Stomach (tissue), 9 donors: ENCODE data around the gene TLL2. TPM values are rescaled to one million over a fixed set of nuclear protein-coding genes. Genes with fewer than 3 reads are reported as not detected.

Source experiments
- DNase-seq, 2 donors: peaks; one replicate each; pipeline versions ENCODE4 v3.0.0 to v3.0.0-alpha.2; 2013 to 2019
- H3K27ac ChIP-seq, 5 donors: fragments of 200-600 bp in 4 of 5; sonication (generic) in 4 of 5; one replicate each; pipeline ENCODE4 v1.5.1; 2013 to 2019; ENCODE audit warnings: mild to moderate bottlenecking in 1 of 5, moderate library complexity in 1 of 5
- H3K27me3 ChIP-seq, 3 donors: fragments of 200-600 bp; sonication (generic); one replicate each; pipeline ENCODE4 v1.5.1; 2017 to 2019; ENCODE audit warnings: mixed run types in 1 of 3
- H3K36me3 ChIP-seq, 4 donors: fragments of 200-600 bp; sonication (generic); 1 replicate in 3 of 4; 2 replicates in 1 of 4; pipeline ENCODE4 v1.5.1; 2016 to 2019
- H3K4me1 ChIP-seq, 4 donors: fragments of 200-600 bp; sonication (generic); one replicate each; pipeline ENCODE4 v1.5.1; 2016 to 2019
- H3K4me3 ChIP-seq, 4 donors: fragments of 200-600 bp; sonication (generic) in 3 of 4; one replicate each; pipeline ENCODE4 v1.5.1; 2016 to 2019; ENCODE audit warnings: mild to moderate bottlenecking in 1 of 4
- H3K9me3 ChIP-seq, 4 donors: fragments of 200-600 bp; sonication (generic); one replicate each; pipeline ENCODE4 v1.5.1; 2016 to 2019
- CTCF ChIP-seq, 7 experiments: fragments of 450-650 bp in 4 of 7; fragments of 200-600 bp in 3 of 7; sonication (generic) in 3 of 7; IDR thresholded peaks; one replicate each; pipeline ENCODE4 v1.5.1; 2016 to 2019; ENCODE audit warnings: antibody characterized with exemption in 7 of 7, control low read depth in 2 of 7, mild to moderate bottlenecking in 1 of 7
- EP300 ChIP-seq: sonication (generic); formaldehyde crosslinking; IDR thresholded peaks from one replicate; pipeline ENCODE4 v1.6.1; 2017; ENCODE audit warnings: antibody characterized with exemption
- POLR2A ChIP-seq, 4 donors: fragments of 450-650 bp; IDR thresholded peaks; one replicate each; pipeline ENCODE4 v1.6.1; 2016; ENCODE audit warnings: antibody characterized with exemption in 4 of 4, control low read depth in 2 of 4, mild to moderate bottlenecking in 1 of 4, moderate library complexity in 1 of 4
- POLR2AphosphoS5 ChIP-seq, 3 donors: sonication (generic); formaldehyde crosslinking; IDR thresholded peaks; one replicate each; pipeline ENCODE4 v1.6.1; 2016; ENCODE audit warnings: antibody characterized with exemption in 3 of 3
- WGBS, 5 donors: extraction: QIAGEN DNeasy Blood & Tissue Kit in 3 of 5; methylation state at CpG; one replicate each; pipeline versions ENCODE4 v1.1.5 to v1.1.7; 2013 to 2018; 5-methylcytosine and 5-hydroxymethylcytosine counted together
- intact Hi-C: fragments of 100-400 bp; cut with DNase I; formaldehyde crosslinking; loops from one replicate; pipeline ENCODE4 v1.15.1; 2023; ENCODE audit warnings: low total_unique reads
- polyA plus RNA-seq, 3 donors: library from polyadenylated mRNA; stranded (reverse); fragments of 200-250 nt; gene quantifications; one replicate each; pipeline ENCODE4 v1.2.3, GENCODE V29; 2013
- total RNA-seq, 5 donors: library from RNA; depleted of rRNA; stranded (reverse); fragments of >200 nt; gene quantifications; one replicate each; pipeline versions ENCODE4 v1.1.0 to v1.2.3, GENCODE V29; 2014 to 2016
- donor health status: healthy with polysubstance abuse.
- donor health status: Bipolar disorder and iron deficiency.
- donor health status: healthy.

TLL2 gene
- total and polyA plus RNA-seq, 8 donors: 0.37 to 1.4 (median 0.57) TPM; not detected in 2

GRCh38 chr10:96496281-96496925 lies 17.3 kb downstream of the TLL2 start:
- Histone ChIP-seq H3K4me1 (no peaks in the 10 kb centered on the region), H3K36me3 (no peaks in the 10 kb centered on the region), H3K27ac (no peak overlapping the region), H3K27me3 (no peaks in the 10 kb centered on the region), H3K4me3 (no peak overlapping the region), H3K9me3 (no peaks in the 10 kb centered on the region)
- peak in 1 of 2 donors; percentile 76 for DNase-seq
- intact Hi-C loops: no loop called here
- WGBS, 5 donors: 52 to 60% (median 57%) methylated on average over 5 to 6 of the region's 6 CpGs
- TF ChIP-seq EP300 (no peak), CTCF (IDR thresholded peaks at IDR 0.05) (no peak), POLR2AphosphoS5 (IDR thresholded peaks at IDR 0.05) (no peak), POLR2A (IDR thresholded peaks at IDR 0.05) (no peak)

DNA sequence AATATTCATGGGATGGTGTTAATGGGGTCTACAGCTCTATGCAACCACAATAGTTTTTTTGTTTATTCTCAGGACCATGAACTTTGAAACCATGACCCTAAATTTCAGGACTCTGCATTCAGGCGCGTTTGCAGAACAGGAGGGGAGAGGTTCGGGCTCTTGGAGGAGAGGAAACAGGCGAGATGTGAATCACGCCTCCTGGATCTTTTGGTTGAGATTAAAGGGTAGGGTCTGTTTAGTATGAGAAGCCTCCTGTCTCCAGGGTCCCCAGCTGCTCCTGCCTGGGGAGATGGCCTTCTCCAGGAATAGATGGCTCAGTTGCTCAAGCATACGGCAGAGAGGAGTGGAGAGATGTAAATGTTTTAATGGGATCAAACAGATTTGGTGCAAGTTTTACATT lies 18.2 kb downstream of the TLL2 start:
- no peaks in the 10 kb centered on the region for H3K27me3 ChIP-seq
- DNase-seq: no peak
- no peaks in the 10 kb centered on the region for H3K9me3 ChIP-seq
- no peaks in the 10 kb centered on the region for H3K36me3 ChIP-seq
- TF ChIP-seq POLR2AphosphoS5 (IDR thresholded peaks at IDR 0.05): no peak
- no peak for TF ChIP-seq CTCF (IDR thresholded peaks at IDR 0.05)
- TF ChIP-seq POLR2A (IDR thresholded peaks at IDR 0.05): no peak
- TF ChIP-seq EP300: no peak
- no peak overlapping the region for H3K27ac ChIP-seq
- no peak overlapping the region for H3K4me3 ChIP-seq
- H3K4me1 ChIP-seq: no peaks in the 10 kb centered on the region
- intact Hi-C loops: no loop called here
- 87 to 95% (median 93%) methylated on average over 6 of the region's 6 CpGs for WGBS, 5 donors

DNA sequence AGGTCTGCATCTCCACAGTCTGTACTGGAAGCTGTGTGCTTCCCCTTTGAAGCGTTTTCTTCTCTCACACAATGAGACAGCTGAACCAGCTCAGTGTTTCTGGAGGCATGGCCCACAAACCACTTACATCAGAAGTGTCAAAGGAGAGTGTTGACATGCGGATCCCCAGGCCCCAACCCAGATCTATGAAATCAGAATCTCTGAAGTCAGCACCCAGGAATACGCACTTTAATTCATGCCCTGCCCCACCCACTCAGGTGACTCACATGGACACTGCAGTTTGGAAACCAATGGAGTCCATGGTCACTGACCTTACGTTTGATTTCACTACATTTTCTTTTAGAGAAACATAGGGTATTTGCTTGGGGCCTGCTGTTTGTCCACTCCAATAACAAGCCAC lies 19.0 kb downstream of the TLL2 start:
- H3K27me3 ChIP-seq: no peaks in the 10 kb centered on the region
- intact Hi-C loops: no loop called here
- WGBS, 5 donors: 82 to 88% (median 83%) methylated on average over 4 of the region's 4 CpGs
- no peak for DNase-seq
- H3K27ac ChIP-seq: no peak overlapping the region
- no peaks in the 10 kb centered on the region for H3K36me3 ChIP-seq
- no peaks in the 10 kb centered on the region for H3K9me3 ChIP-seq
- TF ChIP-seq CTCF (IDR thresholded peaks at IDR 0.05): no peak
- H3K4me1 ChIP-seq: no peaks in the 10 kb centered on the region
- no peak overlapping the region for H3K4me3 ChIP-seq

GRCh38 chr10:96493871-96494525 lies 19.7 kb downstream of the TLL2 start:
- no peaks in the 10 kb centered on the region for H3K4me1 ChIP-seq
- no peak for DNase-seq
- 83 to 93% (median 85%) methylated on average over 11 to 12 of the region's 12 CpGs for WGBS, 5 donors
- no peak overlapping the region for H3K27ac ChIP-seq
- TF ChIP-seq EP300 (no peak), POLR2A (IDR thresholded peaks at IDR 0.05) (no peak), CTCF (IDR thresholded peaks at IDR 0.05) (no peak), POLR2AphosphoS5 (IDR thresholded peaks at IDR 0.05) (no peak)
- H3K4me3 ChIP-seq: no peak overlapping the region
- H3K27me3 ChIP-seq: no peaks in the 10 kb centered on the region
- H3K9me3 ChIP-seq: no peaks in the 10 kb centered on the region
- H3K36me3 ChIP-seq: no peaks in the 10 kb centered on the region
- intact Hi-C loops: no loop called here
